SK-N-DZ (cell line): ENCODE data around the gene GAMT.

Source experiments
- DNase-seq: peaks from one replicate; pipeline ENCODE4 v3.0.0-alpha.2; 2015; ENCODE audit warnings: low spot score

Gene GAMT

GRCh38 chr19:1401889-1402217 lies 511 bp upstream of the GAMT start:
- no peak for DNase-seq

- no peak for DNase-seq
Measured at GRCh38 chr19:1400281-1401137, 833 bp downstream of the GAMT start.

GRCh38 chr19:1399745-1400144 lies 1.6 kb downstream of the GAMT start:
- DNase-seq = no peak

- DNase-seq = no peak
Measured at GRCh38 chr19:1399079-1399478, 2.3 kb downstream of the GAMT start.

- DNase-seq = no peak
Measured at GRCh38 chr19:1397838-1398237, 3.5 kb downstream of the GAMT start.

GRCh38 chr19:1396768-1397679 lies 4.3 kb downstream of the GAMT start:
- DNase-seq = no peak

- no peak for DNase-seq
Measured at GRCh38 chr19:1396019-1396767, 5.1 kb downstream of the GAMT start.

GRCh38 chr19:1395194-1396018 lies 5.9 kb downstream of the GAMT start:
- no peak for DNase-seq

GRCh38 chr19:1394252-1395193 lies 6.8 kb downstream of the GAMT start:
- peak; percentile 61 for DNase-seq

GRCh38 chr19:1393841-1394240 lies 7.5 kb downstream of the GAMT start:
- no peak for DNase-seq

- DNase-seq = no peak
Measured at GRCh38 chr19:1392939-1393530, 8.3 kb downstream of the GAMT start.

GRCh38 chr19:1392407-1392806 lies 8.9 kb downstream of the GAMT start:
- no peak for DNase-seq

- DNase-seq = peak; percentile 77
Measured at GRCh38 chr19:1390890-1391423, 10.4 kb downstream of the GAMT start.

GRCh38 chr19:1389033-1389940 lies 12.1 kb downstream of the GAMT start:
- DNase-seq = no peak

GRCh38 chr19:1388637-1389026 lies 12.7 kb downstream of the GAMT start:
- DNase-seq = no peak

- DNase-seq = no peak
Measured at GRCh38 chr19:1387684-1388636, 13.4 kb downstream of the GAMT start.
